Left lung (tissue), 10 donors: ENCODE data around the gene SNED1. TPM values are rescaled to one million over a fixed set of nuclear protein-coding genes. Genes with fewer than 3 reads are reported as not detected.

ENCODE experiments used
- ATAC-seq: fragments of 200-7000 bp; cut with Tn5 transposase; one replicate; pipeline ENCODE4 v1.9.1; 2020; ENCODE audit warnings: moderate library complexity
- DNase-seq, 4 donors: peaks; one replicate each; pipeline ENCODE4 v3.0.0-alpha.2; 2013 to 2020
- H3K27ac ChIP-seq, 2 donors: fragments of 200-600 bp; sonication (generic) in 1 of 2; one replicate each; pipeline versions ENCODE4 v1.5.0 to v1.8.0; 2020 to 2021
- H3K27me3 ChIP-seq, 2 donors: fragments of 200-600 bp; sonication (generic) in 1 of 2; one replicate each; pipeline versions ENCODE4 v1.5.0 to v1.8.0; 2020 to 2021
- H3K36me3 ChIP-seq, 2 donors: fragments of 200-600 bp; sonication (generic) in 1 of 2; one replicate each; pipeline versions ENCODE4 v1.5.0 to v1.8.0; 2020 to 2021
- H3K4me1 ChIP-seq, 2 donors: fragments of 200-600 bp; one replicate each; pipeline ENCODE4 v1.8.0; 2021
- H3K4me3 ChIP-seq, 2 donors: fragments of 200-600 bp; sonication (generic) in 1 of 2; one replicate each; pipeline versions ENCODE4 v1.5.0 to v1.8.0; 2020 to 2021; ENCODE audit warnings: mild to moderate bottlenecking in 1 of 2
- H3K9me3 ChIP-seq, 2 donors: fragments of 200-600 bp; sonication (generic) in 1 of 2; one replicate each; pipeline versions ENCODE4 v1.5.0 to v1.8.0; 2020 to 2021
- intact Hi-C, 2 donors: fragments of 100-400 bp; cut with DNase I; formaldehyde crosslinking; loops; one replicate each; pipeline versions ENCODE4 v1.11.2 to v1.14.2; 2022
- polyA plus RNA-seq, 6 donors: library from polyadenylated mRNA; unstranded; fragments of 120-200 nt; gene quantifications; one replicate each; pipeline ENCODE4 v1.2.1, GENCODE V29; 2013; ENCODE audit not compliant: insufficient read length in 6 of 6
- total RNA-seq, 2 donors: library from RNA; stranded (reverse); fragmentation: NEBNext Ultra II Directional; extraction: Animal tissue kit (Norgen Biotek cat#: 25700); gene quantifications; one replicate each; pipeline ENCODE4 v1.2.1, GENCODE V29; 2021
- TF ChIP-seq, protein P1 (sequence below), 2 donors: fragments of 200-600 bp; sonication (generic) in 1 of 2; IDR thresholded peaks; one replicate each; pipeline versions ENCODE4 v1.5.0 to v1.8.0; 2021; ENCODE audit warnings: antibody characterized with exemption in 2 of 2
- donor health status: DM: no; HTN: yes; CAD: no.
- donor health status: DM: no; HTN: no; CAD: no.

The SNED1 gene
- total and polyA plus RNA-seq, 8 donors, result 36.4 to 81.0 (median 54.7) TPM

DNA sequence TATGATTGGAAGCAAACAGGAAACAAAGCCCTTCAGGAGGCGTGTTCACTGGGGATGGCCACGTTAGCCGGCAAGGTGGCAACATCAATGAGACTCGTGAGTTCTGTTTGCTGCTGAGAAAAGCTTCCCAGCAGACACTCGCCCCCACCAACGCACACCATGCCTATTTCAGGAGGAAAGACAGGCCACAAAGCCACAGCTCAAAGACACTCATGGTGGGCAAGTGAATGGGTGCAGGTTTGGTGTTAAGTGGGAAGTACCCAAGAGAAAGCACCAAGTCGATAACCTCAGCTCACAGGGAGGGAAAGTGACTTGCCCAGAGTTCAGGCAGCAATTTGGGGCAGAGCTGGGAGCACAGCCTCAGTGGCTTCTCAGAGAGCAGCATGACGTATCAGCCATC, 114.2 kb downstream of the SNED1 start:
- no peak for ATAC-seq
- no peaks in the 10 kb centered on the region for H3K4me1 ChIP-seq
- no peak overlapping the region for H3K27ac ChIP-seq
- TF ChIP-seq, protein P1, sequence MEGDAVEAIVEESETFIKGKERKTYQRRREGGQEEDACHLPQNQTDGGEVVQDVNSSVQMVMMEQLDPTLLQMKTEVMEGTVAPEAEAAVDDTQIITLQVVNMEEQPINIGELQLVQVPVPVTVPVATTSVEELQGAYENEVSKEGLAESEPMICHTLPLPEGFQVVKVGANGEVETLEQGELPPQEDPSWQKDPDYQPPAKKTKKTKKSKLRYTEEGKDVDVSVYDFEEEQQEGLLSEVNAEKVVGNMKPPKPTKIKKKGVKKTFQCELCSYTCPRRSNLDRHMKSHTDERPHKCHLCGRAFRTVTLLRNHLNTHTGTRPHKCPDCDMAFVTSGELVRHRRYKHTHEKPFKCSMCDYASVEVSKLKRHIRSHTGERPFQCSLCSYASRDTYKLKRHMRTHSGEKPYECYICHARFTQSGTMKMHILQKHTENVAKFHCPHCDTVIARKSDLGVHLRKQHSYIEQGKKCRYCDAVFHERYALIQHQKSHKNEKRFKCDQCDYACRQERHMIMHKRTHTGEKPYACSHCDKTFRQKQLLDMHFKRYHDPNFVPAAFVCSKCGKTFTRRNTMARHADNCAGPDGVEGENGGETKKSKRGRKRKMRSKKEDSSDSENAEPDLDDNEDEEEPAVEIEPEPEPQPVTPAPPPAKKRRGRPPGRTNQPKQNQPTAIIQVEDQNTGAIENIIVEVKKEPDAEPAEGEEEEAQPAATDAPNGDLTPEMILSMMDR (IDR thresholded peaks at IDR 0.05), result no peak
- H3K36me3 ChIP-seq, result peaks cover 0 to 6% of the 10 kb centered on the region in 2 donors
- intact Hi-C loops, result no loop called here
- H3K9me3 ChIP-seq, result no peaks in the 10 kb centered on the region
- H3K27me3 ChIP-seq, result no peaks in the 10 kb centered on the region
- no peak for DNase-seq
- no peak overlapping the region for H3K4me3 ChIP-seq

DNA sequence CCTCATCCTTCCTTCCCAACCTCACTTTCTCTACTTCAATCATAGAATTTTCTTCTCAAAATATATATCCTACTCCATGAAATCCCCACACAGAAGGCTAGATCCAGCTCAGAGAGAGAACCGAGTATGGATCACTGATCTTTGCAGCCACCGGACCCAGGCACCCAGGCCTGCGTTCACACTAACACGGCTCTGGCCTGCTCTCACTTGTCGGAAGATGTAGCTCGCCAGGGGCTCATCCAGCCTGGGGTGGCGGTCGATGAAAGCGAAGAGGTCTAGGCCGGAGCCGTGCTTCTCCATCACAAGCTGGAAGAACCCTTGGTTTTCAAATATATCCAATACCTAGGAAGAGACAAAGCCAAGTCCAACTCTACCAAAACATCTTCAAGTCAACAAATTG, 116.4 kb downstream of the SNED1 start:
- Histone ChIP-seq H3K36me3 (peaks cover 0 to 6% of the 10 kb centered on the region in 2 donors), H3K27me3 (no peaks in the 10 kb centered on the region), H3K9me3 (no peaks in the 10 kb centered on the region), H3K27ac (no peak overlapping the region), H3K4me1 (no peaks in the 10 kb centered on the region), H3K4me3 (no peak overlapping the region)
- intact Hi-C loops, result no loop called here
- TF ChIP-seq, protein P1 (IDR thresholded peaks at IDR 0.05), result no peak
- DNase-seq (peak in 1 of 4 donors; percentile 70), ATAC-seq (no peak)

DNA sequence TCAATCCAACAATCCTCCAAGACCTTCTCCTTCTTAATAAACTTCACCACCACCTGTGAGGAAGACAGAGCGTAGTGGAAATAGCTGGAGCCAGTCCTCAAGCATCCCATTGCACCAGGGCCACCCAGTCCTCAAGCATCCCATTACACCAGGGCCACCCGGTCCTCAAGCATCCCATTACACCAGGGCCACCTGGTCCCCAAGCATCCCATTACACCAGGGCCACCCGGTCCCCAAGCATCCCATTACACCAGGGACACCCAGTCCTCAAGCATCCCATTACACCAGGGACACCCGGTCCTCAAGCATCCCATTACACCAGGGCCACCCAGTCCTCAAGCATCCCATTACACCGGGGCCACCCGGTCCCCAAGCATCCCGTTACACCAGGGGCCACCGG, 116.9 kb downstream of the SNED1 start:
- DNase-seq, result no peak
- intact Hi-C loops, result no loop called here
- ATAC-seq, result no peak
- H3K9me3 ChIP-seq, result no peaks in the 10 kb centered on the region
- no peaks in the 10 kb centered on the region for H3K4me1 ChIP-seq
- TF ChIP-seq, protein P1 (IDR thresholded peaks at IDR 0.05), result no peak
- H3K27me3 ChIP-seq, result no peaks in the 10 kb centered on the region
- no peak overlapping the region for H3K27ac ChIP-seq
- H3K4me3 ChIP-seq, result no peak overlapping the region
- H3K36me3 ChIP-seq, result peaks cover 0 to 6% of the 10 kb centered on the region in 2 donors

GRCh38 chr2:241116606-241117560, 118.5 kb downstream of the SNED1 start:
- TF ChIP-seq, protein P1 (IDR thresholded peaks at IDR 0.05), result no peak

GRCh38 chr2:241118737-241119505, 120.5 kb downstream of the SNED1 start:
- TF ChIP-seq, protein P1 (IDR thresholded peaks at IDR 0.05), result no peak
- intact Hi-C loops, result no loop called here
- Histone ChIP-seq H3K4me3 (no peak overlapping the region), H3K27me3 (no peaks in the 10 kb centered on the region), H3K36me3 (peaks cover 0 to 16% of the 10 kb centered on the region in 2 donors), H3K9me3 (no peaks in the 10 kb centered on the region), H3K27ac (no peak overlapping the region), H3K4me1 (no peaks in the 10 kb centered on the region)
- DNase-seq (peak in 1 of 4 donors; percentile 51), ATAC-seq (no peak)

More at GRCh38 chr2:241116606-241117560, 118.5 kb downstream of the SNED1 start:
- Histone ChIP-seq H3K36me3 (peaks cover 0 to 6% of the 10 kb centered on the region in 2 donors), H3K4me1 (no peaks in the 10 kb centered on the region), H3K27me3 (no peaks in the 10 kb centered on the region), H3K27ac (no peak overlapping the region), H3K4me3 (no peak overlapping the region), H3K9me3 (no peaks in the 10 kb centered on the region)
- intact Hi-C loops, result no loop called here
- DNase-seq, result peak in 1 of 4 donors; percentile 67
- no peak for ATAC-seq
